GM18907 (cell line): ENCODE data around the gene LUC7L3.
"Not testable (repeated sequence)": the region's sequence is repeated elsewhere in the genome, so short reads cannot be mapped to it uniquely, and the experiment has no call there.

Experiments used
- ATAC-seq: cut with Tn5 transposase; IDR thresholded peaks from one replicate; pipeline ENCODE4 v1.9.1; 2021; ENCODE audit warnings: mild to moderate bottlenecking, moderate library complexity; ENCODE audit not compliant: unreplicated experiment

Gene LUC7L3

GRCh38 chr17:50779747-50780353, 60.4 kb downstream of the LUC7L3 start:
- ATAC-seq = no peak

- no peak for ATAC-seq
Measured at GRCh38 chr17:50781167-50781566, 61.8 kb downstream of the LUC7L3 start.

- ATAC-seq = no peak
Measured at GRCh38 chr17:50783193-50783660, 63.8 kb downstream of the LUC7L3 start.

GRCh38 chr17:50783905-50784304, 64.5 kb downstream of the LUC7L3 start:
- ATAC-seq = no peak

GRCh38 chr17:50785126-50785525, 65.7 kb downstream of the LUC7L3 start:
- no peak for ATAC-seq

GRCh38 chr17:50785946-50786570, 66.7 kb downstream of the LUC7L3 start:
- no peak for ATAC-seq

- no peak for ATAC-seq
Measured at GRCh38 chr17:50787106-50787505, 67.7 kb downstream of the LUC7L3 start.

GRCh38 chr17:50790618-50791017, 71.2 kb downstream of the LUC7L3 start:
- ATAC-seq = no peak

- no peak for ATAC-seq
Measured at GRCh38 chr17:50792132-50792531, 72.7 kb downstream of the LUC7L3 start.

- no peak for ATAC-seq
Measured at GRCh38 chr17:50793007-50793406, 73.6 kb downstream of the LUC7L3 start.

GRCh38 chr17:50794361-50794760, 75.0 kb downstream of the LUC7L3 start:
- ATAC-seq = no peak

- no peak for ATAC-seq
Measured at GRCh38 chr17:50797135-50797810, 77.9 kb downstream of the LUC7L3 start.

- ATAC-seq = no peak
Measured at GRCh38 chr17:50798424-50799288, 79.3 kb downstream of the LUC7L3 start.

- ATAC-seq = no peak
Measured at GRCh38 chr17:50799582-50799981, 80.2 kb downstream of the LUC7L3 start.

GRCh38 chr17:50800196-50800700, 80.8 kb downstream of the LUC7L3 start:
- ATAC-seq = no peak

- no peak for ATAC-seq
Measured at GRCh38 chr17:50802609-50803571, 83.5 kb downstream of the LUC7L3 start.

- no peak for ATAC-seq
Measured at GRCh38 chr17:50803676-50804075, 84.3 kb downstream of the LUC7L3 start.

- ATAC-seq = not testable (repeated sequence)
Measured at GRCh38 chr17:50804749-50805475, 85.5 kb downstream of the LUC7L3 start.

- ATAC-seq = no peak
Measured at GRCh38 chr17:50805486-50805885, 86.1 kb downstream of the LUC7L3 start.
